GM23248 (cell line): ENCODE data around the gene SOX8.

Experiments used
- EZH2 ChIP-seq: fragments of 200-600 bp; sonication (generic); IDR thresholded peaks from 2 replicates; pipeline ENCODE4 v1.6.1; 2018; ENCODE audit warnings: antibody characterized with exemption, mild to moderate bottlenecking; ENCODE audit not compliant: insufficient read depth, poor library complexity, severe bottlenecking
- EZH2phosphoT487 ChIP-seq: fragments of 200-600 bp; sonication (generic); IDR thresholded peaks from 2 replicates; pipeline ENCODE4 v1.6.1; 2018; ENCODE audit warnings: antibody characterized with exemption, moderate library complexity, mild to moderate bottlenecking, low read depth; ENCODE audit not compliant: insufficient read depth

GRCh38 chr16:1012722-1013592 is 31.4 kb downstream of the SOX8 start:
- TF ChIP-seq EZH2phosphoT487 (no peak), EZH2 (no peak)
